Gastroesophageal sphincter (tissue), 4 donors: Measurements from ENCODE around the gene MPZL3. TPM values are rescaled to one million over a fixed set of nuclear protein-coding genes. Genes with fewer than 3 reads are reported as not detected.
A peak's percentile ranks its signal among the peaks of the same experiment; 100 is the strongest.

Experiments used
- ATAC-seq: fragments of 150-250 bp; one replicate; pipeline ENCODE4 v1.9.1; 2016; ENCODE audit warnings: mild to moderate bottlenecking, moderate library complexity
- H3K27ac ChIP-seq, 4 donors: fragments of 200-600 bp; sonication (generic) in 3 of 4; 1 replicate in 3 of 4; 2 replicates in 1 of 4; pipeline ENCODE4 v1.5.1; 2016 to 2019
- H3K27me3 ChIP-seq: fragments of 200-600 bp; sonication (generic); one replicate; pipeline ENCODE4 v1.5.1; 2019
- H3K36me3 ChIP-seq, 2 donors: fragments of 200-600 bp; sonication (generic); one replicate each; pipeline ENCODE4 v1.5.1; 2019; ENCODE audit warnings: control low read depth in 1 of 2
- H3K4me1 ChIP-seq, 3 donors: fragments of 200-600 bp; sonication (generic); 1 replicate in 2 of 3; 2 replicates in 1 of 3; pipeline ENCODE4 v1.5.1; 2016 to 2019; ENCODE audit warnings: control low read depth in 2 of 3
- H3K4me3 ChIP-seq, 2 donors: fragments of 200-600 bp; sonication (generic); one replicate each; pipeline ENCODE4 v1.5.1; 2019; ENCODE audit warnings: mild to moderate bottlenecking in 1 of 2, moderate library complexity in 1 of 2
- H3K9me3 ChIP-seq, 3 donors: fragments of 200-600 bp; sonication (generic); one replicate each; pipeline ENCODE4 v1.5.1; 2017 to 2019; ENCODE audit warnings: control low read depth in 2 of 3
- CTCF ChIP-seq, 4 experiments: fragments of 200-600 bp in 2 of 4; fragments of 450-650 bp in 2 of 4; sonication (generic) in 1 of 4; IDR thresholded peaks; one replicate each; pipeline ENCODE4 v1.5.1; 2017 to 2019; ENCODE audit warnings: antibody characterized with exemption in 4 of 4, mild to moderate bottlenecking in 2 of 4, moderate library complexity in 2 of 4
- EP300 ChIP-seq: sonication (generic); formaldehyde crosslinking; IDR thresholded peaks from one replicate; pipeline ENCODE4 v1.6.1; 2017; ENCODE audit warnings: antibody characterized with exemption, mild to moderate bottlenecking
- POLR2A ChIP-seq, 2 donors: fragments of 450-650 bp; IDR thresholded peaks; one replicate each; pipeline ENCODE4 v1.6.1; 2017; ENCODE audit warnings: antibody characterized with exemption in 2 of 2, mild to moderate bottlenecking in 2 of 2, moderate library complexity in 1 of 2
- POLR2AphosphoS5 ChIP-seq: sonication (generic); formaldehyde crosslinking; IDR thresholded peaks from one replicate; pipeline ENCODE4 v1.6.1; 2017; ENCODE audit warnings: antibody characterized with exemption
- WGBS, 2 donors: methylation state at CpG; one replicate each; pipeline ENCODE4 v1.1.5; 2018; ENCODE audit warnings: low coverage in 1 of 2; 5-methylcytosine and 5-hydroxymethylcytosine counted together
- total RNA-seq, 4 donors: library from RNA; depleted of rRNA; stranded (reverse); fragments of >200 nt; gene quantifications; one replicate each; pipeline ENCODE4 v1.1.0, GENCODE V29; 2016

Gene MPZL3
- total RNA-seq, 4 donors from 2014 or later: 0.54 to 3.8 (median 0.65) TPM

DNA sequence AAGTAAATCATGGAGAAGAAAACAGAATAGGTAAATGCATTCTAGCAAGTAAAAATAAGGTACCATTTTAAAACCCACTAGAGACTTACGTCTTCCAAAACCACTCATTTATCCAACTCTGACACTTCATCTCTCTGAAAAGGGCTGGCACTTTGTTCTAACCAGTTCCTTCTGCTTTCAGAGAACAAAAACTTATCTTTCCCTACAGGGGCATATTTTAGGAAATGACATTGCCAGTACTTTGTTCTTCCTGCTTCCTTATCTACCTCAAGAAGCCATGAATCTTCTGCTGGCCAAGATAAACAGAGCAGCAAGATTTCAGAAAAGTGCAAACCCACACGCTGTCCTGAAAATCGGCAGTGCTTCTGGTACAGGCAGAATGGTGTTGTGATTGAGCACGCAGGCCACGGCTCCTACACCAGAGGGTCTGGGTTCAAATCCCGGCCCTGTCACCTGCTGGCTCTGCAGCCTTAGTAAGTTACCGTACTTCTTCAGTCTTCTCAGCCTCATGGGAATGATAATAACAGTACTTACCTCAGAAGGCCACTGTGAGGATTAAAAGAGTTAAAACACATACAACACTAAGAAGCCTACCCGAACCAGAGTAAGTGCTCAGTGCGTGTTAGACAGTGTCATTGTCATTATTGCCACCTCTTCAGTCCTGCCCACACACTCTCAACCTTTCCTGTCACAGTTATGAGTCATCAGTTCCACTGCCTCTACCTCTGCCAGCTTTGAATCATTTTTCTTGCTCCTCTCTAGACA is 11.0 kb downstream of the MPZL3 start:
- peak; percentile 57 for ATAC-seq
- Histone ChIP-seq H3K27me3 (no peaks in the 10 kb centered on the region), H3K27ac (peak overlapping the region in 3 of 4 donors; percentile 31 to 54 (median 48)), H3K9me3 (no peaks in the 10 kb centered on the region), H3K4me3 (no peak overlapping the region), H3K4me1 (peaks cover 0 to 8% (median 0%) of the 10 kb centered on the region in 3 donors), H3K36me3 (no peaks in the 10 kb centered on the region)
- TF ChIP-seq POLR2AphosphoS5 (no peak), CTCF (IDR thresholded peaks at IDR 0.05) (no peak), EP300 (no peak), POLR2A (IDR thresholded peaks at IDR 0.05) (no peak)
- WGBS, 2 donors: 46 to 62% methylated on average over 7 to 9 of the region's 9 CpGs

- ATAC-seq: no peak
- Histone ChIP-seq H3K4me3 (no peak overlapping the region), H3K9me3 (no peaks in the 10 kb centered on the region), H3K27ac (peak overlapping the region in 1 of 4 donors; percentile 31), H3K4me1 (peaks cover 0 to 8% (median 0%) of the 10 kb centered on the region in 3 donors), H3K36me3 (no peaks in the 10 kb centered on the region), H3K27me3 (no peaks in the 10 kb centered on the region)
- 74 to 81% methylated on average over 5 of the region's 5 CpGs for WGBS, 2 donors
- TF ChIP-seq CTCF (IDR thresholded peaks at IDR 0.05) (no peak), EP300 (no peak), POLR2A (IDR thresholded peaks at IDR 0.05) (no peak), POLR2AphosphoS5 (no peak)
Measured at GRCh38 chr11:118239509-118240205, 12.5 kb downstream of the MPZL3 start.

GRCh38 chr11:118238929-118239328 is 13.2 kb downstream of the MPZL3 start:
- ATAC-seq: no peak
- no peak overlapping the region for H3K27ac ChIP-seq
- TF ChIP-seq POLR2AphosphoS5 (no peak), CTCF (IDR thresholded peaks at IDR 0.05) (no peak), POLR2A (IDR thresholded peaks at IDR 0.05) (no peak), EP300 (no peak)
- WGBS, 2 donors: 80 to 83% methylated on average over 1 of the region's 1 CpG
- H3K4me3 ChIP-seq: no peak overlapping the region
- peaks cover 0 to 8% (median 0%) of the 10 kb centered on the region in 3 donors for H3K4me1 ChIP-seq
- H3K9me3 ChIP-seq: no peaks in the 10 kb centered on the region
- no peaks in the 10 kb centered on the region for H3K27me3 ChIP-seq
- no peaks in the 10 kb centered on the region for H3K36me3 ChIP-seq

DNA sequence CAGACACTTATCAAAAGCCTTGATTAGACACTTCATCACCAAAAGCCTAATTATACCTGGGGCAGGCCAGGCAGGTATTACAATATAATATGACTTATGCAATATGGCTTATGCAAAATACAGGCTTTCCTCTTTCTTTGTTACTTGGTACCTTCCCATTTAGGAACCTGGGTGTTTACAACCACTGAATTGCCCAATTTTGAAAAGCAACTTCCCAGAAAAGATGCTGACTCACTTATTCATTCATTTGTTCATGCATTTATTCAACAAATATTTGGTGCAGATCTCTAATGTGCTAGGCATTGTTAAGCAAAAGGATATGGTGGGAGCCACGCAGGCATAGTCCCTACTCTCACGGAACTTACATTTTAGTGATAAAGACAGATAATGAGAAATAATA is 13.7 kb downstream of the MPZL3 start:
- no peak overlapping the region for H3K27ac ChIP-seq
- no peak for TF ChIP-seq CTCF (IDR thresholded peaks at IDR 0.05)
- TF ChIP-seq EP300: no peak
- no peak for TF ChIP-seq POLR2AphosphoS5
- TF ChIP-seq POLR2A (IDR thresholded peaks at IDR 0.05): no peak
- WGBS, 2 donors: 93% methylated on average over 2 of the region's 2 CpGs
- H3K27me3 ChIP-seq: no peaks in the 10 kb centered on the region
- H3K9me3 ChIP-seq: no peaks in the 10 kb centered on the region
- H3K4me1 ChIP-seq: peaks cover 0 to 8% (median 0%) of the 10 kb centered on the region in 3 donors
- H3K4me3 ChIP-seq: no peak overlapping the region
- no peaks in the 10 kb centered on the region for H3K36me3 ChIP-seq
- no peak for ATAC-seq
